ENCODE results near the gene DYRK1A. TPM values are rescaled to one million over a fixed set of nuclear protein-coding genes. Genes with fewer than 3 reads are reported as not detected.
A peak's percentile ranks its signal among the peaks of the same experiment; 100 is the strongest.

The DYRK1A gene
- total RNA-seq, 3 donors from 2014 or later: 53.8 to 60.1 (median 56.1) TPM

GRCh38 chr21:37472581-37472980, 106.0 kb downstream of the DYRK1A start:
- Mint-ChIP-seq H3K27me3 (ENCODE audit: low read depth) (no peaks in the 10 kb centered on the region), H3K4me3 (no peak overlapping the region), H3K4me1 (ENCODE audit: low read depth) (peaks cover 79% of the 10 kb centered on the region), H3K9me3 (no peaks in the 10 kb centered on the region), H3K36me3 (ENCODE audit: insufficient read depth) (peaks cover 15% of the 10 kb centered on the region)
- DNase-seq (no peak), ATAC-seq (no peak)

- DNase-seq (no peak), ATAC-seq (no peak)
- Mint-ChIP-seq H3K27me3 (ENCODE audit: low read depth) (no peaks in the 10 kb centered on the region), H3K9me3 (no peaks in the 10 kb centered on the region), H3K4me3 (no peak overlapping the region), H3K4me1 (ENCODE audit: low read depth) (peaks cover 80% of the 10 kb centered on the region), H3K36me3 (ENCODE audit: insufficient read depth) (peaks cover 14% of the 10 kb centered on the region)
Observed at GRCh38 chr21:37473491-37473890, 106.9 kb downstream of the DYRK1A start.

GRCh38 chr21:37474342-37474741, 107.8 kb downstream of the DYRK1A start:
- Mint-ChIP-seq H3K36me3 (ENCODE audit: insufficient read depth) (peaks cover 13% of the 10 kb centered on the region), H3K27me3 (ENCODE audit: low read depth) (no peaks in the 10 kb centered on the region), H3K9me3 (no peaks in the 10 kb centered on the region), H3K4me3 (no peak overlapping the region), H3K4me1 (ENCODE audit: low read depth) (peaks cover 71% of the 10 kb centered on the region)
- ATAC-seq (no peak), DNase-seq (no peak)

- Mint-ChIP-seq H3K4me3 (no peak overlapping the region), H3K4me1 (ENCODE audit: low read depth) (peaks cover 63% of the 10 kb centered on the region), H3K9me3 (no peaks in the 10 kb centered on the region), H3K27me3 (ENCODE audit: low read depth) (no peaks in the 10 kb centered on the region), H3K36me3 (ENCODE audit: insufficient read depth) (peaks cover 13% of the 10 kb centered on the region)
- ATAC-seq (no peak), DNase-seq (no peak)
Observed at GRCh38 chr21:37475186-37475868, 108.8 kb downstream of the DYRK1A start.

GRCh38 chr21:37478794-37479193, 112.2 kb downstream of the DYRK1A start:
- Mint-ChIP-seq H3K9me3 (no peaks in the 10 kb centered on the region), H3K4me3 (no peak overlapping the region), H3K36me3 (ENCODE audit: insufficient read depth) (peaks cover 16% of the 10 kb centered on the region), H3K4me1 (ENCODE audit: low read depth) (peaks cover 40% of the 10 kb centered on the region), H3K27me3 (ENCODE audit: low read depth) (no peaks in the 10 kb centered on the region)
- no peak for DNase-seq
- no peak for ATAC-seq

GRCh38 chr21:37483776-37484175, 117.2 kb downstream of the DYRK1A start:
- no peaks in the 10 kb centered on the region for H3K9me3 Mint-ChIP-seq
- DNase-seq: no peak
- H3K36me3 Mint-ChIP-seq (ENCODE audit: insufficient read depth): peaks cover 26% of the 10 kb centered on the region
- peaks cover 7% of the 10 kb centered on the region for H3K4me1 Mint-ChIP-seq (ENCODE audit: low read depth)
- H3K27me3 Mint-ChIP-seq (ENCODE audit: low read depth): no peaks in the 10 kb centered on the region
- no peak overlapping the region for H3K4me3 Mint-ChIP-seq
- ATAC-seq: no peak

- Mint-ChIP-seq H3K4me3 (no peak overlapping the region), H3K4me1 (ENCODE audit: low read depth) (peaks cover 13% of the 10 kb centered on the region), H3K27me3 (ENCODE audit: low read depth) (no peaks in the 10 kb centered on the region), H3K9me3 (no peaks in the 10 kb centered on the region), H3K36me3 (ENCODE audit: insufficient read depth) (peaks cover 29% of the 10 kb centered on the region)
- ATAC-seq: no peak
- DNase-seq: no peak
Observed at GRCh38 chr21:37484535-37485474, 118.2 kb downstream of the DYRK1A start.

- ATAC-seq (no peak), DNase-seq (no peak)
- Mint-ChIP-seq H3K4me1 (ENCODE audit: low read depth) (peaks cover 13% of the 10 kb centered on the region), H3K36me3 (ENCODE audit: insufficient read depth) (peaks cover 34% of the 10 kb centered on the region), H3K4me3 (no peak overlapping the region), H3K9me3 (no peaks in the 10 kb centered on the region), H3K27me3 (ENCODE audit: low read depth) (no peaks in the 10 kb centered on the region)
Observed at GRCh38 chr21:37489553-37489952, 123.0 kb downstream of the DYRK1A start.

- no peaks in the 10 kb centered on the region for H3K27me3 Mint-ChIP-seq (ENCODE audit: low read depth)
- H3K4me1 Mint-ChIP-seq (ENCODE audit: low read depth): peaks cover 11% of the 10 kb centered on the region
- ATAC-seq (no peak), DNase-seq (no peak)
- no peaks in the 10 kb centered on the region for H3K9me3 Mint-ChIP-seq
- no peak overlapping the region for H3K4me3 Mint-ChIP-seq
- H3K36me3 Mint-ChIP-seq (ENCODE audit: insufficient read depth): peaks cover 32% of the 10 kb centered on the region
Observed at GRCh38 chr21:37490084-37490483, 123.5 kb downstream of the DYRK1A start.

GRCh38 chr21:37496972-37497371, 130.4 kb downstream of the DYRK1A start:
- Mint-ChIP-seq H3K4me1 (ENCODE audit: low read depth) (peaks cover 11% of the 10 kb centered on the region), H3K27me3 (ENCODE audit: low read depth) (no peaks in the 10 kb centered on the region), H3K36me3 (ENCODE audit: insufficient read depth) (peaks cover 34% of the 10 kb centered on the region), H3K4me3 (no peak overlapping the region), H3K9me3 (no peaks in the 10 kb centered on the region)
- ATAC-seq (no peak), DNase-seq (no peak)

- Mint-ChIP-seq H3K4me1 (ENCODE audit: low read depth) (peaks cover 18% of the 10 kb centered on the region), H3K36me3 (ENCODE audit: insufficient read depth) (peaks cover 36% of the 10 kb centered on the region), H3K27me3 (ENCODE audit: low read depth) (no peaks in the 10 kb centered on the region), H3K9me3 (no peaks in the 10 kb centered on the region), H3K4me3 (no peak overlapping the region)
- ATAC-seq: no peak
- no peak for DNase-seq
Observed at GRCh38 chr21:37498664-37499063, 132.1 kb downstream of the DYRK1A start.

- Mint-ChIP-seq H3K36me3 (ENCODE audit: insufficient read depth) (peaks cover 46% of the 10 kb centered on the region), H3K4me1 (ENCODE audit: low read depth) (peaks cover 24% of the 10 kb centered on the region), H3K9me3 (no peaks in the 10 kb centered on the region), H3K4me3 (no peak overlapping the region), H3K27me3 (ENCODE audit: low read depth) (no peaks in the 10 kb centered on the region)
- DNase-seq (no peak), ATAC-seq (no peak)
Observed at GRCh38 chr21:37502947-37503346, 136.4 kb downstream of the DYRK1A start.

GRCh38 chr21:37503848-37504467, 137.4 kb downstream of the DYRK1A start:
- DNase-seq (no peak), ATAC-seq (peak; percentile 74 to 79)
- Mint-ChIP-seq H3K4me1 (ENCODE audit: low read depth) (peaks cover 21% of the 10 kb centered on the region), H3K4me3 (peak overlapping the region; percentile 53), H3K9me3 (no peaks in the 10 kb centered on the region), H3K27me3 (ENCODE audit: low read depth) (no peaks in the 10 kb centered on the region), H3K36me3 (ENCODE audit: insufficient read depth) (peaks cover 40% of the 10 kb centered on the region)

- peaks cover 19% of the 10 kb centered on the region for H3K4me1 Mint-ChIP-seq (ENCODE audit: low read depth)
- no peak for DNase-seq
- no peak overlapping the region for H3K4me3 Mint-ChIP-seq
- no peaks in the 10 kb centered on the region for H3K27me3 Mint-ChIP-seq (ENCODE audit: low read depth)
- no peak for ATAC-seq
- H3K9me3 Mint-ChIP-seq: no peaks in the 10 kb centered on the region
- H3K36me3 Mint-ChIP-seq (ENCODE audit: insufficient read depth): peaks cover 48% of the 10 kb centered on the region
Observed at GRCh38 chr21:37505963-37506362, 139.4 kb downstream of the DYRK1A start.

Data from activated T-cell treated with anti-CD3 and anti-CD28 coated beads, Interleukin-2, amount 50 U/mL, for 4 hours (primary cell).